ENCODE results near the gene SLC7A1.

- TF ChIP-seq CTCF (IDR thresholded peaks at IDR 0.05) (no peak), POLR2A (IDR thresholded peaks at IDR 0.05) (no peak)
Observed at GRCh38 chr13:29523199-29523961, 72.1 kb downstream of the SLC7A1 start.
